ENCODE measurements around the gene CATSPER3.

The CATSPER3 gene

GRCh38 chr5:135011355-135012032, 43.8 kb downstream of the CATSPER3 start:
- DNase-seq (ENCODE audit: low spot score), result no peak

DNA sequence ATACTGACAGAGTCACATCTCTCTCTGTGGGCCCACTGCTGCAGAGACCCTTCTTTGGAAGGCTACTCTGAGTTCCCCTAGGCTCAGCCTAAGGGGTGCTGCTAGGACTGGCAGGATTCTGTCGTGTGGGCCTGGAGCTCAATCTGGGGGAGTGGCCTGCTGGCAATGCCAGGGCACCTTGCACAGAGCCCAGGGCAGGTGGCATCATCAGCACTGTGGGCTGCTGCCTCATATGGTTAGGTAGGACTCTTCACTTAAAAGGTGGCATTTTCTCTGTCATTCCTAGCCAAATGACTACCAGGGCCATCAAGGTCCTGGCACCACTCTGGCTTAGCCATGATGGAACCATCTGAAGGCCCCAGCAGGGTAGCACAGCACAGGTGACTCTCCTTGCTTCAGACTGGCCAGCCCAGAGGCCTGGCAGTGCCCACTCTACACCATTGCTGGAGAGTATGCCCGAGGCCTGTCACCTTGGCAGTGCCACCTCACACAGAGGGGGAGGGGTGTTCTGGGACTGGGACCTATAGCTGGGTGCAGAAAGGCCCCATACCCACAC, 44.4 kb downstream of the CATSPER3 start:
- DNase-seq (ENCODE audit: low spot score), result no peak

DNA sequence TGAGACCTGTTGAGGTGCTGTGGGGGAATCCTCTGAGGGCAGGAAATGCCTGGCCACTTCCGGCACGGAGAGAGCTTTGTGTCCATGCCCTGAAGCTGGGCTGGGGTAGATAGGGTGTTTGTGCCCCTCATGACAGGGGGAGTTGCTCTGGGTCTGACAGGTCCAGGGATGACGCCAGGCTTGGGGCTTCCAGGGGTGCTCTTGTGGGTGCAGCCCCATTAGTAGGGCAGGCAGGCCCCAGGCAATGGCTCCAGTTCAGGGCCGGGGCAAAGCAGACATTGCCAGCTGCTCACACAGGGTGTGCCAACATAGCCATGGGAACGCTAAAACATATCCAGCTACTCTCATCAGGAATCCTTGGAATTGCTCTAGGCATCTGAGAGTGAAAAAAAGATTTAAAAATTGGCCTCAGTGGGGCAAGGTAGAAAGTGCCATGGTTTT, 45.3 kb downstream of the CATSPER3 start:
- no peak for DNase-seq (ENCODE audit: low spot score)

- DNase-seq (ENCODE audit: low spot score), result no peak
Observed at GRCh38 chr5:135013445-135013844, 45.7 kb downstream of the CATSPER3 start.

GRCh38 chr5:135013947-135014570, 46.4 kb downstream of the CATSPER3 start:
- DNase-seq (ENCODE audit: low spot score), result no peak

- no peak for DNase-seq (ENCODE audit: low spot score)
Observed at GRCh38 chr5:135015942-135016341, 48.2 kb downstream of the CATSPER3 start.

- DNase-seq (ENCODE audit: low spot score), result no peak
Observed at GRCh38 chr5:135016861-135017290, 49.2 kb downstream of the CATSPER3 start.

DNA sequence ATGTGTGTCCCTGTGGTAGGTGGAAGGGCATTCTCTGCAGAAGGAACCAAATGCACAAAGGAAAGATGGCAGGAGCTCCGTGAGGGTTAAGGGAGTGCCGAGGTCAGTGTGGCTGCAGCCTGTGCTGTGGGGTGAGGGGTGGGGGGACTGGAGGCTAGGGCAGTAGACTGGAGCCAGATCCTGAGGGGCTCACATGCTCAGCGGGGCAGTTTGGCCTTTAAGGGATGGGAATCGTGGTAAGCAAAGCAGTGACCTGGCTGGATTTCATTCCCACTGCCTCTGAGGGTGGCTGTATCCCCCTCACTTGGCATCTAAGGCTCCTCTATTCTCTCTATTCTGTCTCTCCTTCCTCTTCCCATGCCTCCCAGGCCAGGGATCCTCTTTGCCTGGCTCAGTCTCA, 50.8 kb downstream of the CATSPER3 start:
- DNase-seq (ENCODE audit: low spot score), result no peak

GRCh38 chr5:135019314-135019713, 51.6 kb downstream of the CATSPER3 start:
- DNase-seq (ENCODE audit: low spot score), result no peak

GRCh38 chr5:135020111-135020895, 52.6 kb downstream of the CATSPER3 start:
- DNase-seq (ENCODE audit: low spot score), result no peak

- no peak for DNase-seq (ENCODE audit: low spot score)
Observed at GRCh38 chr5:135024956-135025729, 57.4 kb downstream of the CATSPER3 start.

- DNase-seq (ENCODE audit: low spot score), result no peak
Observed at GRCh38 chr5:135025730-135026644, 58.3 kb downstream of the CATSPER3 start.

- no peak for DNase-seq (ENCODE audit: low spot score)
Observed at GRCh38 chr5:135026645-135027265, 59.0 kb downstream of the CATSPER3 start.

DNA sequence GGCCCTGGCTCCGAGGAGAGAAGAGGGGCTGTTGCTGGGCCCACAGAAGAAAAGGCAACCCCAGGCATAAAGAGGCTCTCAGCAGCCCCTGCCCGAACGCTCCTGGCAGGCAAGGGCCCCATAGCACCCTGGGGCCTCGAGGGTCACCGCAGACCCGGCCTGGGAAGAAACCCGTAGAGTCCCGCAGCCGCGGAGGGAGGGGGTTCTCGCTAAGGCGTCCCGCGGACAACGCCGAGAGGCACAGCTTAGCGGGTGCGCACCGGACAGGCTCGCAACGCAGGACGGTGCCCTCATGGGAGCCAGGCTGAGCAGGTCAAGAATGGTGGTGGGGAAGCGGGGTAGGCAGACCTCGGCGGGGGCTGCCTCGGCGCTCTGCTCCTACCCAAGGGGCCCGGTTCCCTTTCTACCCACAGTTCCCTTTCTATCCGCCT, 59.6 kb downstream of the CATSPER3 start:
- DNase-seq (ENCODE audit: low spot score), result no peak

DNA sequence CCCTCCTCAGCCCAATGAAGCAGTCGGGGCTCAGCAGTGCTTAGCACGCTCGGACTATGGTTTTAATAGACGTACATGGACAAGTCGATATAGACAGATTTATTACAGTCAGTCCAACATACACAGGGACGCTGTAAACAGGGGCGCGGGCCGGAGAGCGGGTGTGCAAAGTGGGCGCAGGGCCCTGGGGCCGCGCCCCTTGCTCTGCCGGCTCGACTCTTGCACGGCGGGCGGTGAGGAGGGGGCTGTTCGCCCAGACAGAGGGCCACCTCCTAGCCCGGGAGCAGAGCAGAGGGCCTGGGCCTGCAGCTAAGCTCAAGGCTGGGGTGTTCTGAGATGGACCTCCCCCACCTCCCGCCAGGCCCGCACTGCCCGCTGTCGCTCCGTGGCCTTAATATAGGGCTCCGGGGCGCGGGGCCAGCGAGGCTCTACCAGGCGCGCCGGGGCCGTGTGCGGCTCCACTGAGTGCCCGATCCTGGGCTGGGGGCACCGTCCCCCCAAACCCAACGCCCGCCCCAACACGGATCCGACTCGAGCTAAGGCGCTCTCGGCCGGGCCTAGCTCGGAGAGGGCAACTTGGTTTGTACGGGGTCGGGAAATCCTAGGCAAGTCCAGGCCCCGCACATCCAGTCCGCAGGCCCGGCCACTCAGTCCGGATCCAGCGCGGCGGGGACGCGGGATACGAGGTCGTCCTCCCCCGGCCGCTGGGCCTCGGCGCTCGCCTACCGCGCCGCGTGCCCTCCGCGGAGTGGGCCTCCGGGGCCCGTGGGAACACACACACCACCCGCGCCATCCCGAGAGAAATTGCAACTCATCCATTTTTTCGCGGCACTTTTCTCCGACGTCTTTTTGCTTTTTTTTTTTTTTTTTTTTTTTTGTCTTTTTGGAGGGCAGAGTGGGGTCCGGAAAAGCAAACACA, 60.2 kb downstream of the CATSPER3 start:
- DNase-seq (ENCODE audit: low spot score), result no peak

- DNase-seq (ENCODE audit: low spot score), result no peak
Observed at GRCh38 chr5:135028791-135029476, 61.2 kb downstream of the CATSPER3 start.

DNA sequence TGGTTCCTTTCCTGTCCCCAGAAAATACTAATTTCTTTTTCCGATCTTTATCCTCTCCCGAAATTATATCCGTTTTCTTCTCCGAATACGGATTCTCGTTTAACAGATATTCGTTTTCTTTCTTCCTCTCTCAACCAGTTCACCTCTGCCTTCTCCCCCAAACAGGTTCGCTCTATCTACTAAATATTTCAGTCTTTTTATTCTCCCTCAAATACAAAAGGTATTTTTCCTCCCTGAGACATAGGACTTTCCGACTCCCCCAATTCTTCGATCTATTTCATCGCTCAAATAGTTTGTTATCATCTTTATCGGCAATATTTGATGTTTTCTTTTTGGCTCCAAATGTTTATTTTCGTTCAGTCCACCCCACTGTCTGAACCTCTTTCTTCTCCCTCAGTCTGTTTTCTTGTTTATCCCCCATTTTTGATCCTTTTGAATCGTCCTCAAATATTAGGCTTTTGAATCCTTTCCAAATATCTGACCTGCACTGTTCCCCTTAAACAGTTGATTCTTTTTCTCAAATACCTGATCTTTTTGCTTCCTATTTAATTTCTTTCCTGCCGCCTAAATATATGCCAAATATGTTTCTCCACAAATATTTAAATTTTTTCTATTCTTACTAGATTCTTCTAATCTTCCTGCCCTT, 61.9 kb downstream of the CATSPER3 start:
- no peak for DNase-seq (ENCODE audit: low spot score)
